Measurements from ENCODE around the gene ARID5B. TPM values are rescaled to one million over a fixed set of nuclear protein-coding genes. Genes with fewer than 3 reads are reported as not detected.

ARID5B gene
- total and polyA plus RNA-seq, 2 donors = 11.3 to 18.6 TPM

- no peaks in the 10 kb centered on the region for H3K36me3 ChIP-seq (ENCODE audit: control insufficient read depth in 2 of 2, insufficient read depth in 2 of 2, low read length in 1 of 2)
- no peak for DNase-seq (ENCODE audit: low read depth in 6 of 9, low spot score in 9 of 9)
- no peaks in the 10 kb centered on the region for H3K27me3 ChIP-seq (ENCODE audit: control insufficient read depth in 2 of 2, insufficient read depth in 1 of 2, low read length in 1 of 2)
- H3K4me1 ChIP-seq (ENCODE audit: control insufficient read depth in 2 of 2, insufficient read depth in 2 of 2, low read length in 2 of 2) = no peaks in the 10 kb centered on the region
- H3K27ac ChIP-seq (ENCODE audit: low read depth in 1 of 2, low read length in 1 of 2) = no peak overlapping the region
- no peak overlapping the region for H3K4me3 ChIP-seq (ENCODE audit: low read length in 2 of 2)
- no peaks in the 10 kb centered on the region for H3K9me3 ChIP-seq (ENCODE audit: control insufficient read depth in 2 of 2, insufficient read depth in 1 of 2, low read length in 1 of 2)
Measured at GRCh38 chr10:61878740-61879068, 22.8 kb upstream of the ARID5B start.

- Histone ChIP-seq H3K4me3 (ENCODE audit: low read length in 2 of 2) (no peak overlapping the region), H3K27me3 (ENCODE audit: control insufficient read depth in 2 of 2, insufficient read depth in 1 of 2, low read length in 1 of 2) (no peaks in the 10 kb centered on the region), H3K36me3 (ENCODE audit: control insufficient read depth in 2 of 2, insufficient read depth in 2 of 2, low read length in 1 of 2) (no peaks in the 10 kb centered on the region), H3K4me1 (ENCODE audit: control insufficient read depth in 2 of 2, insufficient read depth in 2 of 2, low read length in 2 of 2) (no peaks in the 10 kb centered on the region), H3K27ac (ENCODE audit: low read depth in 1 of 2, low read length in 1 of 2) (no peak overlapping the region), H3K9me3 (ENCODE audit: control insufficient read depth in 2 of 2, insufficient read depth in 1 of 2, low read length in 1 of 2) (no peaks in the 10 kb centered on the region)
- DNase-seq (ENCODE audit: low read depth in 6 of 9, low spot score in 9 of 9) = no peak
- 94% methylated on average over 6 of the region's 6 CpGs for WGBS
Measured at GRCh38 chr10:61882621-61883370, 18.7 kb upstream of the ARID5B start.

DNA sequence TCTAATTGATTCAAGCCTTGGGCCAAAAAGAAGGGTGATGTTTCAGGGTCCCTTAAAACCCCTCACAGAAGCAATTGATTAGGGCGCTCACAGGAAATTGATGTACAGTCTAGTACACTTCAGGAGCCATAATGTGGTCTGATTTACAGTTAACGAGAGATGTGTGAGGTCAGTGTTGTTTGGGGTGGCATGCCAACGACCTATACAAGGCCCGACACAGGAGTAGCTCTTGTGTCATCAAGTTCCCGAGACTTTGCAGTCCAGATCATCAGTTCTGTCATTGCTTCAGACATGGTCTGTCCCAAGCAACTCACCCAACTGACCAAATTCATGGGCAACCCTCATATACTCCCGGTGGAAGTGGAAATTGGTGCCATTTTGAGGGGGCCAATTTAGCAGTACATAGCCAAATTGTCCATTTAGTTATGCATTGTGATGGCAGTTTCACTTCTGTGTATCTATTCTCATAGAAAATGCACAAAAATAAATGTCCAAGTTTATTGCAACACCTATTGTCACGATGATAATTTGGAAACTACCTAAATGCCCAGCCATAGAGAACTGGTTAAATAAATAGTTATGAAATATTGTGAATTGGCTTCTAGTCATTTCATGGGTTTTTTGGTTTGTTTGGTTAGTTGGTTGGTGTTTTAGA is 18.0 kb upstream of the ARID5B start:
- no peaks in the 10 kb centered on the region for H3K9me3 ChIP-seq (ENCODE audit: control insufficient read depth in 2 of 2, insufficient read depth in 1 of 2, low read length in 1 of 2)
- H3K4me3 ChIP-seq (ENCODE audit: low read length in 2 of 2) = no peak overlapping the region
- H3K27me3 ChIP-seq (ENCODE audit: control insufficient read depth in 2 of 2, insufficient read depth in 1 of 2, low read length in 1 of 2) = no peaks in the 10 kb centered on the region
- no peaks in the 10 kb centered on the region for H3K36me3 ChIP-seq (ENCODE audit: control insufficient read depth in 2 of 2, insufficient read depth in 2 of 2, low read length in 1 of 2)
- no peak overlapping the region for H3K27ac ChIP-seq (ENCODE audit: low read depth in 1 of 2, low read length in 1 of 2)
- DNase-seq (ENCODE audit: low read depth in 6 of 9, low spot score in 9 of 9) = no peak
- 97% methylated on average over 7 of the region's 7 CpGs for WGBS
- H3K4me1 ChIP-seq (ENCODE audit: control insufficient read depth in 2 of 2, insufficient read depth in 2 of 2, low read length in 2 of 2) = no peaks in the 10 kb centered on the region

DNA sequence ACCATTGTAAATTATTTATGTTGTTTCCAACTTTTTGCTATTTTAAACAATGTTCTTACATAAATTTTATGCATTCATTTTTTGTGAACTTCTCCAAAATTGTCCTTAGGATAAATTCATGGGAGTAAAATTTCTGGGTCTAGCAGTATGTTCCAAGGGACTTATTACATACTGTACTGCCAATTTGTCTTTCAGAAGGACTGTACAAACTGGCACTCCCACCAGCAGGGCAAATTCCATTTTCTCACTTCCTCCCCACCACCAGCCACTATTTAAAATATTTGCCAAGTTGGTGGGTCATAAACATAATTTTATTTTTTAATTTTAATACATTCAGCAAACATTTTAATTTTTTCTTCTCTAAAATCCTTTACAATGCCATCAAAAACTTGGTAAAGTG is 13.7 kb upstream of the ARID5B start:
- DNase-seq (ENCODE audit: low read depth in 6 of 9, low spot score in 9 of 9) = no peak
- Histone ChIP-seq H3K36me3 (ENCODE audit: control insufficient read depth in 2 of 2, insufficient read depth in 2 of 2, low read length in 1 of 2) (no peaks in the 10 kb centered on the region), H3K4me1 (ENCODE audit: control insufficient read depth in 2 of 2, insufficient read depth in 2 of 2, low read length in 2 of 2) (no peaks in the 10 kb centered on the region), H3K9me3 (ENCODE audit: control insufficient read depth in 2 of 2, insufficient read depth in 1 of 2, low read length in 1 of 2) (no peaks in the 10 kb centered on the region), H3K27me3 (ENCODE audit: control insufficient read depth in 2 of 2, insufficient read depth in 1 of 2, low read length in 1 of 2) (no peaks in the 10 kb centered on the region), H3K4me3 (ENCODE audit: low read length in 2 of 2) (no peak overlapping the region), H3K27ac (ENCODE audit: low read depth in 1 of 2, low read length in 1 of 2) (no peak overlapping the region)

- Histone ChIP-seq H3K36me3 (ENCODE audit: control insufficient read depth in 2 of 2, insufficient read depth in 2 of 2, low read length in 1 of 2) (no peaks in the 10 kb centered on the region), H3K27ac (ENCODE audit: low read depth in 1 of 2, low read length in 1 of 2) (no peak overlapping the region), H3K4me3 (ENCODE audit: low read length in 2 of 2) (no peak overlapping the region), H3K4me1 (ENCODE audit: control insufficient read depth in 2 of 2, insufficient read depth in 2 of 2, low read length in 2 of 2) (no peaks in the 10 kb centered on the region), H3K9me3 (ENCODE audit: control insufficient read depth in 2 of 2, insufficient read depth in 1 of 2, low read length in 1 of 2) (no peaks in the 10 kb centered on the region), H3K27me3 (ENCODE audit: control insufficient read depth in 2 of 2, insufficient read depth in 1 of 2, low read length in 1 of 2) (no peaks in the 10 kb centered on the region)
- no peak for DNase-seq (ENCODE audit: low read depth in 6 of 9, low spot score in 9 of 9)
- WGBS = 96% methylated on average over 1 of the region's 1 CpG
Measured at GRCh38 chr10:61888744-61889143, 12.8 kb upstream of the ARID5B start.

GRCh38 chr10:61890430-61890829 is 11.1 kb upstream of the ARID5B start:
- H3K4me3 ChIP-seq (ENCODE audit: low read length in 2 of 2) = no peak overlapping the region
- no peak overlapping the region for H3K27ac ChIP-seq (ENCODE audit: low read depth in 1 of 2, low read length in 1 of 2)
- no peaks in the 10 kb centered on the region for H3K4me1 ChIP-seq (ENCODE audit: control insufficient read depth in 2 of 2, insufficient read depth in 2 of 2, low read length in 2 of 2)
- DNase-seq (ENCODE audit: low read depth in 6 of 9, low spot score in 9 of 9) = no peak
- no peaks in the 10 kb centered on the region for H3K27me3 ChIP-seq (ENCODE audit: control insufficient read depth in 2 of 2, insufficient read depth in 1 of 2, low read length in 1 of 2)
- no peaks in the 10 kb centered on the region for H3K9me3 ChIP-seq (ENCODE audit: control insufficient read depth in 2 of 2, insufficient read depth in 1 of 2, low read length in 1 of 2)
- no peaks in the 10 kb centered on the region for H3K36me3 ChIP-seq (ENCODE audit: control insufficient read depth in 2 of 2, insufficient read depth in 2 of 2, low read length in 1 of 2)

DNA sequence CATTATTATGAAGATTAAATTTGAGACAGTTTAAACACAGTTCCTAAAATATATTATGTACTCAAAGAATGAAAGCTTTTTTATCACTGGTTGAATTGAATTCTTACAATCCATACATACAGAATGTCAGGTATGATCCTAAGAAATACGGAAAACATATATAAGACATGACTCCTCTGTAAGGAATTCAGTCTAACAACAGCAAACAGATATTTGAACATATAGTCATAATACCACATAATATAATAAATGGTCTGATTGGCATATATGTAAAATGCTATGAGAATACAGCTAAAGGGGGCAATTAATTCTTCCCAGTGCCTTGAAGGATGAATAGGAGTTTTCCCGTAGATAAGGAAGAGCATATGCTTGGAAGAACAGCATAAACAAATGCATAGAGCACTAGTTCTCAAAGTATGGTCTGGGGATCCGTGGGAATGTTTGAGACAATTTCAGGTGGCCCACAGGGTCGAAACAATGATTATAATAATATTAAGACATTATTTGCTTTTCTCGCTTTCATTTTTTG is 10.6 kb upstream of the ARID5B start:
- no peak for DNase-seq (ENCODE audit: low read depth in 6 of 9, low spot score in 9 of 9)
- WGBS = 97% methylated on average over 5 of the region's 5 CpGs
- Histone ChIP-seq H3K4me3 (ENCODE audit: low read length in 2 of 2) (no peak overlapping the region), H3K27ac (ENCODE audit: low read depth in 1 of 2, low read length in 1 of 2) (no peak overlapping the region), H3K4me1 (ENCODE audit: control insufficient read depth in 2 of 2, insufficient read depth in 2 of 2, low read length in 2 of 2) (no peaks in the 10 kb centered on the region), H3K27me3 (ENCODE audit: control insufficient read depth in 2 of 2, insufficient read depth in 1 of 2, low read length in 1 of 2) (no peaks in the 10 kb centered on the region), H3K36me3 (ENCODE audit: control insufficient read depth in 2 of 2, insufficient read depth in 2 of 2, low read length in 1 of 2) (no peaks in the 10 kb centered on the region), H3K9me3 (ENCODE audit: control insufficient read depth in 2 of 2, insufficient read depth in 1 of 2, low read length in 1 of 2) (no peaks in the 10 kb centered on the region)

- WGBS = 95% methylated on average over 5 of the region's 5 CpGs
- DNase-seq (ENCODE audit: low read depth in 6 of 9, low spot score in 9 of 9) = no peak
- Histone ChIP-seq H3K27me3 (ENCODE audit: control insufficient read depth in 2 of 2, insufficient read depth in 1 of 2, low read length in 1 of 2) (no peaks in the 10 kb centered on the region), H3K4me3 (ENCODE audit: low read length in 2 of 2) (no peak overlapping the region), H3K9me3 (ENCODE audit: control insufficient read depth in 2 of 2, insufficient read depth in 1 of 2, low read length in 1 of 2) (no peaks in the 10 kb centered on the region), H3K27ac (ENCODE audit: low read depth in 1 of 2, low read length in 1 of 2) (no peak overlapping the region), H3K4me1 (ENCODE audit: control insufficient read depth in 2 of 2, insufficient read depth in 2 of 2, low read length in 2 of 2) (peaks cover 0 to 5% of the 10 kb centered on the region in 2 donors), H3K36me3 (ENCODE audit: control insufficient read depth in 2 of 2, insufficient read depth in 2 of 2, low read length in 1 of 2) (no peaks in the 10 kb centered on the region)
Measured at GRCh38 chr10:61891906-61892585, 9.5 kb upstream of the ARID5B start.

- WGBS = over 99% methylated on average over 4 of the region's 4 CpGs
- Histone ChIP-seq H3K27me3 (ENCODE audit: control insufficient read depth in 2 of 2, insufficient read depth in 1 of 2, low read length in 1 of 2) (no peaks in the 10 kb centered on the region), H3K4me3 (ENCODE audit: low read length in 2 of 2) (no peak overlapping the region), H3K27ac (ENCODE audit: low read depth in 1 of 2, low read length in 1 of 2) (no peak overlapping the region), H3K9me3 (ENCODE audit: control insufficient read depth in 2 of 2, insufficient read depth in 1 of 2, low read length in 1 of 2) (no peaks in the 10 kb centered on the region), H3K4me1 (ENCODE audit: control insufficient read depth in 2 of 2, insufficient read depth in 2 of 2, low read length in 2 of 2) (peaks cover 0 to 14% of the 10 kb centered on the region in 2 donors), H3K36me3 (ENCODE audit: control insufficient read depth in 2 of 2, insufficient read depth in 2 of 2, low read length in 1 of 2) (no peaks in the 10 kb centered on the region)
- DNase-seq (ENCODE audit: low read depth in 6 of 9, low spot score in 9 of 9) = no peak
Measured at GRCh38 chr10:61892961-61893360, 8.5 kb upstream of the ARID5B start.

Data from thymus (tissue), 11 donors.